Heart right ventricle (tissue), 16 donors: ENCODE results near the gene TXNRD1. TPM values are rescaled to one million over a fixed set of nuclear protein-coding genes. Genes with fewer than 3 reads are reported as not detected.

Experiments
- ATAC-seq, 8 donors: fragments of 200-7000 bp; cut with Tn5 transposase; one replicate each; pipeline ENCODE4 v1.9.1; 2020; ENCODE audit warnings: mild to moderate bottlenecking in 8 of 8, moderate library complexity in 8 of 8, moderate number of reproducible peaks in 1 of 8
- DNase-seq, 2 donors: peaks; one replicate each; pipeline ENCODE4 v3.0.0-alpha.2; 2020
- H3K27ac ChIP-seq, 10 donors: fragments of 200-600 bp; sonication (generic) in 2 of 10; one replicate each; pipeline versions ENCODE4 v1.5.0 to v1.8.0; 2020 to 2022; ENCODE audit warnings: mild to moderate bottlenecking in 3 of 10
- H3K27me3 ChIP-seq, 7 donors: fragments of 200-600 bp; one replicate each; pipeline ENCODE4 v1.8.0; 2021 to 2022; ENCODE audit warnings: mild to moderate bottlenecking in 2 of 7
- H3K36me3 ChIP-seq, 9 donors: fragments of 200-600 bp; sonication (generic) in 1 of 9; one replicate each; pipeline versions ENCODE4 v1.5.0 to v1.8.0; 2020 to 2022; ENCODE audit warnings: mild to moderate bottlenecking in 2 of 9
- H3K4me1 ChIP-seq, 9 donors: fragments of 200-600 bp; sonication (generic) in 1 of 9; one replicate each; pipeline versions ENCODE4 v1.5.0 to v1.8.0; 2020 to 2022; ENCODE audit warnings: mild to moderate bottlenecking in 4 of 9
- H3K4me3 ChIP-seq, 10 donors: fragments of 200-600 bp; sonication (generic) in 2 of 10; one replicate each; pipeline versions ENCODE4 v1.5.0 to v1.8.0; 2020 to 2022; ENCODE audit warnings: mild to moderate bottlenecking in 7 of 10, moderate library complexity in 2 of 10
- H3K9me3 ChIP-seq, 11 donors: fragments of 200-600 bp in 10 of 11; sonication (generic) in 2 of 11; one replicate each; pipeline versions ENCODE4 v1.5.0 to v1.8.0; 2013 to 2022; ENCODE audit warnings: mild to moderate bottlenecking in 2 of 11, control low read depth in 1 of 11, moderate library complexity in 1 of 11
- CTCF ChIP-seq, 9 donors: fragments of 200-600 bp; sonication (generic) in 2 of 9; IDR thresholded peaks; one replicate each; pipeline versions ENCODE4 v1.5.0 to v1.8.0; 2021 to 2022; ENCODE audit warnings: antibody characterized with exemption in 9 of 9, mild to moderate bottlenecking in 5 of 9, moderate library complexity in 1 of 9
- WGBS, 2 donors: extraction: QIAGEN DNeasy Blood & Tissue Kit; methylation state at CpG; one replicate each; pipeline ENCODE4 v1.1.7; 2013; ENCODE audit warnings: inconsistent platforms in 1 of 2; 5-methylcytosine and 5-hydroxymethylcytosine counted together
- intact Hi-C, 10 donors: fragments of 100-400 bp; cut with DNase I; formaldehyde crosslinking; loops; one replicate each; pipeline versions ENCODE4 v1.11.1 to v1.14.2; 2022
- polyA plus RNA-seq, 2 donors: library from polyadenylated mRNA; stranded (reverse); fragments of 200-250 nt; gene quantifications; one replicate each; pipeline ENCODE4 v1.2.3, GENCODE V29; 2013
- total RNA-seq, 10 donors: library from RNA; stranded (reverse); fragmentation: NEBNext Ultra II Directional in 3 of 10; extraction: Animal tissue kit (Norgen Biotek cat#: 25700) in 3 of 10; gene quantifications; one replicate each; pipeline versions ENCODE4 v1.2.1 to v1.2.4, GENCODE V29; 2021 to 2023
- donor health status: Arrhythmogenic right ventricular cardiomyopathy.
- donor health status: ischemic (EF 13 %, LVEDD 7.1; RV severe dilation, severe dysfunction).
- donor health status: healthy with polysubstance abuse.
- donor health status: DM: no; HTN: yes; CAD: no.
- donor health status: DM: no; HTN: no; CAD: no.
- donor health status: ischemic (EF 25% LVEDD 6.9; RV normal size, moderate dysfunction).
- donor health status: ischemic (EF 25% LVEDD 5.7; RV mildly dilated, moderate dysfunction).
- donor health status: healthy.
- donor health status: DM: yes; HTN: yes; CAD: no.
- donor health status: Ischemic cardiomyopathy.
- donor health status: ischemic (EF 35%, LVEDD 5.7; RV mildly dilated, moderate dysfunction).
- donor health status: nonischemic (EF 11% LVEDD 7.7; RV severe dilation, severe dysfunction).
- donor health status: DM: yes; HTN: yes; CAD: no.
- donor health status: PGD.
- donor health status: ischemic (EF 29% LVEDD 5.4; RV normal size, mild dysfunction).
- donor health status: nonischemic (EF 23%, LVEDD 6.1; RV moderate dilation, normal function).

The TXNRD1 gene
- total and polyA plus RNA-seq, 12 donors, result 20.6 to 113 (median 79.5) TPM

- Histone ChIP-seq H3K27me3 (no peaks in the 10 kb centered on the region), H3K4me1 (peaks cover 0 to 10% (median 0%) of the 10 kb centered on the region in 9 donors), H3K4me3 (no peak overlapping the region), H3K36me3 (peaks cover 0 to 2% (median 0%) of the 10 kb centered on the region in 9 donors), H3K9me3 (peaks cover 0 to 11% (median 5%) of the 10 kb centered on the region in 11 donors), H3K27ac (no peak overlapping the region)
- DNase-seq, result no peak
- intact Hi-C loops, result loop anchor here in 1 of 10 donors (5.0 kb wide), 1 partner anchor 148 kb away; no protein-coding TSS in a partner anchor
- no peak for ATAC-seq
- 94 to 98% methylated on average over 3 of the region's 3 CpGs for WGBS, 2 donors
- no peak for TF ChIP-seq CTCF (IDR thresholded peaks at IDR 0.05)
Observed at GRCh38 chr12:104360157-104360556, 144.6 kb downstream of the TXNRD1 start.

- intact Hi-C loops, result loop anchor here in 1 of 10 donors (5.0 kb wide), 1 partner anchor 149 kb away; no protein-coding TSS in a partner anchor
- no peak overlapping the region for H3K27ac ChIP-seq
Observed at GRCh38 chr12:104360983-104361707, 145.6 kb downstream of the TXNRD1 start.

DNA sequence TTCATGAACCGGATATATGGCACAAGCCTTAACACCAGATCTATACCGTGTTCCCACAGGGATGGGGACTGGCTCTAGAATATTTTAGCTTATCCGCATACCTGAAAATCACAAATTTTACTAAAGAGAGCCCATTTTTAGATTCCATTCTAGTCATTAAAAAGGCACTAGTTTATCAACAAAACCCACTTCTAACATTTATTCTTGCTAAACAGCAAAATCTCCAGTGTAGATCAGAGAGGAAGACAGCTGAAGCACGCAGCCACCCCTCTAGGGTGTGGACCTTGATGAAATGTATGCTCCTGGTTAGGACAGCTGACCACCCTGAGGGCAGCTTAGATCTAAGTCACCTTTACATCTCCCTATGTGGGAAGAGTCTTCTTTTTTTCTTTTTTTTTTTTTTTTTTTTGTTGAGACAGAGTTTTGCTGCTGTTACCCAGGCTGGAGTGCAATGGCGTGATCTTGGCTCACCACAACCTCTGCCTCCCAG, 150.4 kb downstream of the TXNRD1 start:
- no peak for DNase-seq
- ATAC-seq, result no peak
- TF ChIP-seq CTCF (IDR thresholded peaks at IDR 0.05), result no peak
- H3K27ac ChIP-seq, result no peak overlapping the region
- H3K36me3 ChIP-seq, result no peaks in the 10 kb centered on the region
- no peaks in the 10 kb centered on the region for H3K27me3 ChIP-seq
- 94 to 97% methylated on average over 5 of the region's 5 CpGs for WGBS, 2 donors
- intact Hi-C loops, result no loop called here
- peaks cover 0 to 10% (median 0%) of the 10 kb centered on the region in 9 donors for H3K4me1 ChIP-seq
- H3K4me3 ChIP-seq, result no peak overlapping the region
- H3K9me3 ChIP-seq, result peaks cover 0 to 12% (median 7%) of the 10 kb centered on the region in 11 donors

More at GRCh38 chr12:104360983-104361707, 145.6 kb downstream of the TXNRD1 start:
- Histone ChIP-seq H3K36me3 (no peaks in the 10 kb centered on the region), H3K4me3 (no peak overlapping the region), H3K9me3 (peaks cover 0 to 11% (median 5%) of the 10 kb centered on the region in 11 donors), H3K27me3 (no peaks in the 10 kb centered on the region), H3K4me1 (peaks cover 0 to 10% (median 0%) of the 10 kb centered on the region in 9 donors)
- 31 to 48% methylated on average over 5 of the region's 5 CpGs for WGBS, 2 donors
- TF ChIP-seq CTCF (IDR thresholded peaks at IDR 0.05), result no peak
- ATAC-seq, result no peak
- no peak for DNase-seq

DNA sequence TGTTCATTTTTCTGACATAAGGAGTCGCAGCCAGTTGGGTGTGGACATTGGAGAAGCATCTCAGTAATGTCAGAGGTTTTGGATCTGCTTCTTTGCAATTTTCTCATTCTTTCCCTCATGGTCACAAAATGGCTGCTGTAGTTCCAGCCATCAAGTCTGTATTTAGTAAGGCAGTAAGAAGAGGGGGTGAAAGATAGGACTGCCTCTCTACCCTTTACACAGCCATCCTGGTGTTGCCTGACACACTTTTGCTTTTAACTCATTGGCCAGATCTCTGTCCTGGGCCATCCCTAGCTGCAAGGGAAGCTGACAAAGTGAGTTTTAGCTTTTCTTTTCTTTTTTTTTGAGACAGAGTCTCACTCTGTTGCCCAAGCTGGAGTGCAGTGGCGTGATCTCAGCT, 154.1 kb downstream of the TXNRD1 start:
- H3K27ac ChIP-seq, result no peak overlapping the region
- peaks cover 0 to 12% (median 7%) of the 10 kb centered on the region in 11 donors for H3K9me3 ChIP-seq
- TF ChIP-seq CTCF (IDR thresholded peaks at IDR 0.05), result no peak
- ATAC-seq (no peak), DNase-seq (no peak)
- H3K36me3 ChIP-seq, result no peaks in the 10 kb centered on the region
- no peak overlapping the region for H3K4me3 ChIP-seq
- intact Hi-C loops, result no loop called here
- WGBS, 2 donors, result 82 to 93% methylated on average over 2 of the region's 2 CpGs
- no peaks in the 10 kb centered on the region for H3K27me3 ChIP-seq
- peaks cover 0 to 5% (median 0%) of the 10 kb centered on the region in 9 donors for H3K4me1 ChIP-seq
